ENCODE results near the gene RNPEP. TPM values are rescaled to one million over a fixed set of nuclear protein-coding genes. Genes with fewer than 3 reads are reported as not detected.

The RNPEP gene
- total RNA-seq, 6 donors from 2014 or later, result 67.7 to 116 (median 76.5) TPM

DNA sequence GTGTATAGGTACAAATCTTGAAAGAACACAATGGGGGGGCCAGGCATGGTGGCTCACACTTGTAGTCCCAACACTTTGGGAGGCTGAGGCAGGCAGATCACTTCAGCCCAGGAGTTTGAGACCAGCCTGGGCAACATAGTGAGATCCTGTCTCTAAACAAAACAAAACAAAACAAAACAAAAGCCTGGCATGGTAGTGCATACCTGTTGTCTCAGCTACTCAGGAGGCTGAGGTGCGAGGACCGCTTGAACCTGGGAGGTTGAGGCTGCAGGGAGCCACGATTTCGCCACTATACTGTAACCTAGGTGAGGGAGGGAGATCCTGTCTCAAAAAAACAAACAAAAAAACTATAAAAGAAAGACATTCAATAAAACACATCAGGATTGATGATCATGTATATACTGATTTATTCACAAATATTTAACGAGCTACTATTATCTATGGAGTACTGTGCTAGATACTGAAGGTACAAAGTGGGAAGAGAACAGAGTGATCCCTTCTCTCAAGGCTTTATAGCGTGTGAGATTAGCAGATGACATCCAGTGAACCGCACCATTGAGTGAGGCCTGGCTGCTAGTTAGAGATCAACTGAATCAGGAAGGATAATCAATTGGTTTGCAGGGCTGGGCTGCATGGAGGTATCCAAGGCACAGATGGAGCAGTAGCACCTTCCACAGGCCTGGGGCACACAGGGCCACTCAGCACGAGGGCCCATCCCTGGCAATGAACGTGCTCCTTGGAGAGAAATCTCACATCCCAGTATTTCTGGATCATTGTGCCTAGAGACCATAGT lies 54.3 kb downstream of the RNPEP start:
- no peak overlapping the region for H3K4me3 ChIP-seq
- TF ChIP-seq POLR2A (IDR thresholded peaks at IDR 0.05), result no peak
- TF ChIP-seq, protein P1, sequence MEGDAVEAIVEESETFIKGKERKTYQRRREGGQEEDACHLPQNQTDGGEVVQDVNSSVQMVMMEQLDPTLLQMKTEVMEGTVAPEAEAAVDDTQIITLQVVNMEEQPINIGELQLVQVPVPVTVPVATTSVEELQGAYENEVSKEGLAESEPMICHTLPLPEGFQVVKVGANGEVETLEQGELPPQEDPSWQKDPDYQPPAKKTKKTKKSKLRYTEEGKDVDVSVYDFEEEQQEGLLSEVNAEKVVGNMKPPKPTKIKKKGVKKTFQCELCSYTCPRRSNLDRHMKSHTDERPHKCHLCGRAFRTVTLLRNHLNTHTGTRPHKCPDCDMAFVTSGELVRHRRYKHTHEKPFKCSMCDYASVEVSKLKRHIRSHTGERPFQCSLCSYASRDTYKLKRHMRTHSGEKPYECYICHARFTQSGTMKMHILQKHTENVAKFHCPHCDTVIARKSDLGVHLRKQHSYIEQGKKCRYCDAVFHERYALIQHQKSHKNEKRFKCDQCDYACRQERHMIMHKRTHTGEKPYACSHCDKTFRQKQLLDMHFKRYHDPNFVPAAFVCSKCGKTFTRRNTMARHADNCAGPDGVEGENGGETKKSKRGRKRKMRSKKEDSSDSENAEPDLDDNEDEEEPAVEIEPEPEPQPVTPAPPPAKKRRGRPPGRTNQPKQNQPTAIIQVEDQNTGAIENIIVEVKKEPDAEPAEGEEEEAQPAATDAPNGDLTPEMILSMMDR (IDR thresholded peaks at IDR 0.05), result no peak
- no peak for TF ChIP-seq POLR2AphosphoS5 (IDR thresholded peaks at IDR 0.05)
- no peak for TF ChIP-seq EP300 (IDR thresholded peaks at IDR 0.05)
- 93 to 94% methylated on average over 8 to 9 of the region's 9 CpGs for WGBS, 2 donors
- no peak for ATAC-seq (ENCODE audit: low FRiP score in 2 of 2)
- no peak overlapping the region for H3K27ac ChIP-seq
- no peaks in the 10 kb centered on the region for H3K36me3 ChIP-seq
- peaks cover 4 to 10% (median 5%) of the 10 kb centered on the region in 4 donors for H3K4me1 ChIP-seq
- no peaks in the 10 kb centered on the region for H3K9me3 ChIP-seq
- no peak for DNase-seq
- no peaks in the 10 kb centered on the region for H3K27me3 ChIP-seq

DNA sequence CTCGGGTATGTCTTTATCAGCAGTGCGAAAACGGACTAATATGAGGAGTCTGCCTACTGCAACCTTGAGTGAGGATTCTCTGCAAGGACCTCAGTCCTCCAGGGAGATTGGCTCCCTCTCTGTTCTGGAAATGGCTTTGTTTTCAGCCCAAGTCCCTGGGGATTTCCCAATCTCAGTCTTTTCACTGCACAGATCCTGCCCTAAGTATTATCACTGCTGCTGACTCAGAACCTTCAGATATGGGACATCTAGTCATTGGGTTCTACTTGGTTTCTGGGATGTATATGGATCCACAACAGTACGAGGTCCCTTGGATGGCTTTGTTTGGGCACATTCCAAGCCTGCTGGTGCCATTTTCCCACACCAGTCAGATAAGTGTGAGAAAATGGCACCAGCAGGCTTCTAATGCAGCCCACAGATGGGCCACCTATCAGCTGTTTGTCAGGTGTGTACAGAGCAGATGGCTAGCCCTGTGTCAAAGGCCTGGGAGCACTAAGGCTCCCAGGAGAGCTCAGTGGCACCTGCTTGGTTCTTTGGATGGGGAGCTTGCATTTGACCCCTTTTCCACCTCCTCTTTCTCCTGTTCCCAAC lies 55.4 kb downstream of the RNPEP start:
- Histone ChIP-seq H3K4me3 (no peak overlapping the region), H3K36me3 (no peaks in the 10 kb centered on the region), H3K4me1 (peaks cover 4 to 10% (median 5%) of the 10 kb centered on the region in 4 donors), H3K9me3 (no peaks in the 10 kb centered on the region), H3K27me3 (no peaks in the 10 kb centered on the region), H3K27ac (no peak overlapping the region)
- DNase-seq (no peak), ATAC-seq (ENCODE audit: low FRiP score in 2 of 2) (no peak)
- TF ChIP-seq POLR2A (IDR thresholded peaks at IDR 0.05) (no peak), POLR2AphosphoS5 (IDR thresholded peaks at IDR 0.05) (no peak), EP300 (IDR thresholded peaks at IDR 0.05) (no peak)
- TF ChIP-seq, protein P1 (IDR thresholded peaks at IDR 0.05), result no peak
- 92 to 94% methylated on average over 4 of the region's 4 CpGs for WGBS, 2 donors

DNA sequence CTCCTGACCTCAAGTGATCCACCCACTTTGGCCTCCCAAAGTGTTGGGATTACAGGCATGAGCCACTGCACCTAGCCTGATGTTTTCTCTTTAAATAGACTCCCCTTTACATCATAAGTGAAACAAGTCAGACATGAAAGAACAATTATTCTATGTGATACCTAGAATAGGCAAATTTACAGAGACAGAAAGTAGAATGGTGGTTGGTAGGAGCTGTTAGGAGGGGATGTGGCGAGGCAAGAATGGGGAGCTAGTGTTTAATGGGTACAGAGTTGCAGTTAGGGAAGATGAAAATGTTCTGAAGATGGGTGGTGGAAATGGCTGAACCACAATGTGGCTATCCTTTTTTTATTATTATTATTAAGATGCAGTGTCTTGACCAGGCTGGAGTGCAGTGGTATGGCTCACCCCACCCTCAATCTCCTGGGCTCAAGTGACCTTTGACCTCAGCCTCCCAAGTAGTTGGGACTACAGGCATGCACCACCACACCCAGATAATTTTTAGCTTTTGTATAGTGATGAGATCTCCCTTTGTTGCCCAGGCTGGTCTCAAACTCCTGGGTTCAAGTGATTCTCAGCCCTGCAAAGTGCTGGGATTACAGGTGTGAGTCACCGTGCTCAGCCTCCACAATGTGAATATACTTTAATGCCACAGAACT lies 56.4 kb downstream of the RNPEP start:
- no peak overlapping the region for H3K27ac ChIP-seq
- no peaks in the 10 kb centered on the region for H3K36me3 ChIP-seq
- no peaks in the 10 kb centered on the region for H3K27me3 ChIP-seq
- ATAC-seq (ENCODE audit: low FRiP score in 2 of 2) (no peak), DNase-seq (no peak)
- TF ChIP-seq POLR2A (IDR thresholded peaks at IDR 0.05) (no peak), EP300 (IDR thresholded peaks at IDR 0.05) (no peak), POLR2AphosphoS5 (IDR thresholded peaks at IDR 0.05) (no peak)
- TF ChIP-seq, protein P1 (IDR thresholded peaks at IDR 0.05), result no peak
- 95 to 100% methylated on average over 2 of the region's 2 CpGs for WGBS, 2 donors
- no peak overlapping the region for H3K4me3 ChIP-seq
- H3K4me1 ChIP-seq, result peaks cover 4 to 10% (median 5%) of the 10 kb centered on the region in 4 donors
- H3K9me3 ChIP-seq, result no peaks in the 10 kb centered on the region

DNA sequence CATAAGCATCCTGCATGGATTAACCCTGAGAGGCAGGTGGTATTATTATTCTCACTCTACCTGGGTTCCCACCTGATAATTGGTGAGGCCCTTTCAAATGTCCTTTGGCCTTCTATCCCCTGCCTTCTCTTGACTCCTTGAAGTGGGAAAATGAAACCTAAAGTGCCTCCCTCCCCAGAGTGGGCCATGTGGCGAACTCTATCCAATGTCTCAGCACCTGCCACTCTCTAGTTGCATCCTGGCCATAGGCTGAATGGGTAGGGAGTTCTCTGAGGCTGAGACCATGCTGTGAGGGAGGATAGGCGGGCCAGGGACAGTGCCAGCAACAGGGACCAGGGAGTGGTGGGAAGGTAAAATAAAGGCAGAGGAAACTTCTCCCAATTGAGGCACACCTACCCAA lies 63.3 kb downstream of the RNPEP start:
- peaks cover 0 to 32% (median 12%) of the 10 kb centered on the region in 4 donors for H3K4me1 ChIP-seq
- DNase-seq (no peak), ATAC-seq (ENCODE audit: low FRiP score in 2 of 2) (peak in 1 of 2 donors; percentile 5)
- no peak overlapping the region for H3K4me3 ChIP-seq
- H3K9me3 ChIP-seq, result no peaks in the 10 kb centered on the region
- H3K36me3 ChIP-seq, result no peaks in the 10 kb centered on the region
- no peaks in the 10 kb centered on the region for H3K27me3 ChIP-seq
- peak overlapping the region; percentile 66 to 89 (median 72) for H3K27ac ChIP-seq
- TF ChIP-seq EP300 (IDR thresholded peaks at IDR 0.05), result no peak
- no peak for TF ChIP-seq POLR2A (IDR thresholded peaks at IDR 0.05)
- no peak for TF ChIP-seq POLR2AphosphoS5 (IDR thresholded peaks at IDR 0.05)
- TF ChIP-seq, protein P1 (IDR thresholded peaks at IDR 0.05), result no peak
- WGBS, 2 donors, result 71 to 79% methylated on average over 2 of the region's 2 CpGs

Measured in upper lobe of left lung (tissue), 6 donors.